ENCODE results near the gene EID3. TPM values are rescaled to one million over a fixed set of nuclear protein-coding genes. Genes with fewer than 3 reads are reported as not detected.

Gene EID3
- total and polyA plus RNA-seq, 4 experiments from 2014 or later: 9.4 to 15.6 (median 11.3) TPM

GRCh38 chr12:104281636-104282035, 21.9 kb upstream of the EID3 start:
- no peak for DNase-seq
- peaks cover 6 to 8% of the 10 kb centered on the region in 2 donors for H3K27me3 Mint-ChIP-seq
- H3K9me3 Mint-ChIP-seq: no peaks in the 10 kb centered on the region
- H3K36me3 ChIP-seq (ENCODE audit: insufficient read depth, low read length): no peaks in the 10 kb centered on the region
- intact Hi-C loops (cut with micrococcal nuclease): loop anchor here (10.0 kb wide), 1 partner anchor 347 kb away; the partner anchor contains the start of gene HSP90B1
- H3K4me1 Mint-ChIP-seq: peaks cover 8 to 12% (median 8%) of the 10 kb centered on the region in 4 donors
- POLR2A ChIA-PET (ENCODE audit: partially characterized antibody): no interaction called here
- CTCF ChIA-PET (ENCODE audit: partially characterized antibody): interaction anchor here (1.3 kb wide), 1 partner anchor 20 kb away, joined by 3 read pairs; no protein-coding TSS in a partner anchor
- peaks cover 10% of the 10 kb centered on the region for H3K4me1 ChIP-seq (ENCODE audit: insufficient read depth, low read length)
- no peaks in the 10 kb centered on the region for H3K36me3 Mint-ChIP-seq
- H3K27me3 ChIP-seq (ENCODE audit: insufficient read depth, low read length): no peaks in the 10 kb centered on the region
- no peaks in the 10 kb centered on the region for H3K9me3 ChIP-seq (ENCODE audit: control insufficient read depth in 1 of 2, low read length in 2 of 2)
- no peak overlapping the region for H3K4me3 ChIP-seq (ENCODE audit: low read length in 2 of 2)
- H3K27ac ChIP-seq (ENCODE audit: low read depth, low read length): no peak overlapping the region
- peak overlapping the region in 1 of 7 donors; percentile 14 for H3K27ac Mint-ChIP-seq
- no peak overlapping the region for H3K4me3 Mint-ChIP-seq

- no peaks in the 10 kb centered on the region for H3K9me3 Mint-ChIP-seq
- Histone ChIP-seq H3K27ac (ENCODE audit: low read depth, low read length) (no peak overlapping the region), H3K4me3 (ENCODE audit: low read length in 2 of 2) (no peak overlapping the region), H3K27me3 (ENCODE audit: insufficient read depth, low read length) (no peaks in the 10 kb centered on the region), H3K36me3 (ENCODE audit: insufficient read depth, low read length) (no peaks in the 10 kb centered on the region), H3K4me1 (ENCODE audit: insufficient read depth, low read length) (peaks cover 10% of the 10 kb centered on the region), H3K9me3 (ENCODE audit: control insufficient read depth in 1 of 2, low read length in 2 of 2) (no peaks in the 10 kb centered on the region)
- DNase-seq: no peak
- peak overlapping the region in 1 of 7 donors; percentile 14 for H3K27ac Mint-ChIP-seq
- peaks cover 6 to 8% of the 10 kb centered on the region in 2 donors for H3K27me3 Mint-ChIP-seq
- ChIA-PET CTCF (ENCODE audit: partially characterized antibody) (interaction anchor here (0.8 to 1.3 kb wide), 2 partner anchors 20 to 66 kb away, joined by 3 to 4 read pairs; partner anchors contain the start of gene TXNRD1), POLR2A (ENCODE audit: partially characterized antibody) (no interaction called here)
- peaks cover 0 to 4% of the 10 kb centered on the region in 2 donors for H3K36me3 Mint-ChIP-seq
- H3K4me3 Mint-ChIP-seq: no peak overlapping the region
- peaks cover 9 to 17% (median 12%) of the 10 kb centered on the region in 4 donors for H3K4me1 Mint-ChIP-seq
- intact Hi-C loops (cut with micrococcal nuclease): loop anchor here (10.0 kb wide), 1 partner anchor 347 kb away; the partner anchor contains the start of gene HSP90B1
Observed at GRCh38 chr12:104282109-104282508, 21.4 kb upstream of the EID3 start.

GRCh38 chr12:104285740-104286515, 17.6 kb upstream of the EID3 start:
- Mint-ChIP-seq H3K27me3 (peaks cover under 1 to 2% of the 10 kb centered on the region in 2 donors), H3K4me1 (peaks cover 23 to 41% (median 30%) of the 10 kb centered on the region in 4 donors), H3K4me3 (peak overlapping the region in 2 of 8 donors; percentile 98 to 100), H3K27ac (peak overlapping the region; percentile 94 to 99 (median 96)), H3K36me3 (peaks cover 0 to 8% of the 10 kb centered on the region in 2 donors), H3K9me3 (no peaks in the 10 kb centered on the region)
- H3K36me3 ChIP-seq (ENCODE audit: insufficient read depth, low read length): no peaks in the 10 kb centered on the region
- no peak for DNase-seq
- CTCF ChIA-PET (ENCODE audit: partially characterized antibody): interaction anchor here (0.8 to 3.9 kb wide), 8 partner anchors 8 to 73 kb away, joined by 3 to 41 read pairs (median 6); partner anchors contain the start of gene EID3
- H3K27ac ChIP-seq (ENCODE audit: low read depth, low read length): peak overlapping the region; percentile 82
- no peaks in the 10 kb centered on the region for H3K9me3 ChIP-seq (ENCODE audit: control insufficient read depth in 1 of 2, low read length in 2 of 2)
- H3K4me1 ChIP-seq (ENCODE audit: insufficient read depth, low read length): peaks cover 35% of the 10 kb centered on the region
- H3K4me3 ChIP-seq (ENCODE audit: low read length in 2 of 2): no peak overlapping the region
- intact Hi-C loops (cut with micrococcal nuclease): loop anchor here (1.0 to 10.0 kb wide), 4 partner anchors 66 to 821 kb away; partner anchors contain the start of genes HSP90B1, TDG and WASHC4
- no peaks in the 10 kb centered on the region for H3K27me3 ChIP-seq (ENCODE audit: insufficient read depth, low read length)
- POLR2A ChIA-PET (ENCODE audit: partially characterized antibody): interaction anchor here (0.9 to 4.2 kb wide), 11 partner anchors 9 to 320 kb away, joined by 5 to 97 read pairs (median 7); partner anchors contain the start of genes EID3, NFYB, TDG and TXNRD1

- Histone ChIP-seq H3K4me1 (ENCODE audit: insufficient read depth, low read length) (peaks cover 35% of the 10 kb centered on the region), H3K27me3 (ENCODE audit: insufficient read depth, low read length) (no peaks in the 10 kb centered on the region), H3K9me3 (ENCODE audit: control insufficient read depth in 1 of 2, low read length in 2 of 2) (no peaks in the 10 kb centered on the region), H3K36me3 (ENCODE audit: insufficient read depth, low read length) (peaks cover 1% of the 10 kb centered on the region), H3K27ac (ENCODE audit: low read depth, low read length) (peak overlapping the region; percentile 82), H3K4me3 (ENCODE audit: low read length in 2 of 2) (peak overlapping the region; percentile 80 to 96)
- Mint-ChIP-seq H3K4me3 (peak overlapping the region; percentile 94 to 100 (median 99)), H3K36me3 (peaks cover 2 to 9% of the 10 kb centered on the region in 2 donors), H3K27ac (peak overlapping the region; percentile 94 to 99 (median 96)), H3K9me3 (no peaks in the 10 kb centered on the region), H3K27me3 (peaks cover 0 to 2% of the 10 kb centered on the region in 2 donors), H3K4me1 (peaks cover 23 to 41% (median 30%) of the 10 kb centered on the region in 4 donors)
- CTCF ChIA-PET (ENCODE audit: partially characterized antibody): interaction anchor here (1.0 to 3.9 kb wide), 10 partner anchors 11 to 72 kb away, joined by 3 to 41 read pairs (median 8); partner anchors contain the start of genes EID3 and TXNRD1
- DNase-seq: peak; percentile 87 to 94 (median 88)
- POLR2A ChIA-PET (ENCODE audit: partially characterized antibody): interaction anchor here (0.6 to 4.2 kb wide), 17 partner anchors 10 to 446 kb away, joined by 3 to 97 read pairs (median 6); partner anchors contain the start of genes EID3, HCFC2, HSP90B1 and NFYB
- intact Hi-C loops (cut with micrococcal nuclease): loop anchor here (1.0 to 10.0 kb wide), 4 partner anchors 66 to 821 kb away; partner anchors contain the start of genes HSP90B1, TDG and WASHC4
Observed at GRCh38 chr12:104286516-104287482, 16.7 kb upstream of the EID3 start.

DNA sequence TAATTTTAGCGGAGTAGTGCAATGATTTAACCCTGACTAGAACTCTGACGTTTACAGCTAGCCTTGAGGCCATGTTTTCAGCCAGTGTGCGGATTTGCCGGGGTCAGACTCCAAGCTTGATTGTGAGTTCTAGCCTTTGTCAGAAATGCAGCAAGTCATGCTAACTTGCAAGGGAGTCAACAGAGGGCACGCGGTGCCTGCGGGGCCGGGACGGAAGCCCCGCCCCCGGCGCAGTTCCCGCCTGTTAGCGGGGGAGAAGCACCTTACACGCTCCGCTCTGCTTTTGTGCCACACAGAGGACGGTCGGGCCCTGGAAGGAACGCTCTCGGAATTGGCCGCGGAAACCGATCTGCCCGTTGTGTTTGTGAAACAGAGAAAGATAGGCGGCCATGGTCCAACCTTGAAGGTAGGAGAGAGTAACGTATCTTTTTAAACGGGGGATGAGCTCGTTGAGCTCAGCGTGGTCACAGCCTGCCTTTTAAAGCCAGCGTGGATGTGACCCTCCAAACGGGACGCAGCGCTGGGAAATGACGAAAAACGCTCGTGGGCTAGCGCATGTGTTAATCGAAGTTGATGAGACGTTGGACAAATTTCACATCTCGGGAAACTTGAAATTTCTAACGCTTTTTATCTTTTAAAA, 14.8 kb upstream of the EID3 start:
- ChIA-PET CTCF (ENCODE audit: partially characterized antibody) (interaction anchor here (0.8 to 3.9 kb wide), 16 partner anchors 9 to 151 kb away, joined by 3 to 41 read pairs (median 6); partner anchors contain the start of genes EID3 and TXNRD1), POLR2A (ENCODE audit: partially characterized antibody) (interaction anchor here (0.6 to 4.2 kb wide), 16 partner anchors 8 to 1041 kb away, joined by 3 to 97 read pairs (median 6); partner anchors contain the start of genes C12orf75, EID3, HSP90B1 and NFYB)
- Mint-ChIP-seq H3K4me1 (peaks cover 27 to 53% (median 33%) of the 10 kb centered on the region in 4 donors), H3K4me3 (peak overlapping the region; percentile 94 to 100 (median 99)), H3K27ac (peak overlapping the region; percentile 94 to 99 (median 96)), H3K27me3 (no peaks in the 10 kb centered on the region), H3K9me3 (no peaks in the 10 kb centered on the region), H3K36me3 (peaks cover 15 to 26% of the 10 kb centered on the region in 2 donors)
- H3K27ac ChIP-seq (ENCODE audit: low read depth, low read length): peak overlapping the region; percentile 82
- peaks cover 4% of the 10 kb centered on the region for H3K36me3 ChIP-seq (ENCODE audit: insufficient read depth, low read length)
- H3K4me3 ChIP-seq (ENCODE audit: low read length in 2 of 2): peak overlapping the region; percentile 86 to 96
- DNase-seq: peak; percentile 85 to 90 (median 86)
- no peaks in the 10 kb centered on the region for H3K9me3 ChIP-seq (ENCODE audit: control insufficient read depth in 1 of 2, low read length in 2 of 2)
- peaks cover 39% of the 10 kb centered on the region for H3K4me1 ChIP-seq (ENCODE audit: insufficient read depth, low read length)
- H3K27me3 ChIP-seq (ENCODE audit: insufficient read depth, low read length): no peaks in the 10 kb centered on the region
- intact Hi-C loops (cut with micrococcal nuclease): loop anchor here (1.0 to 10.0 kb wide), 5 partner anchors 15 to 819 kb away; partner anchors contain the start of genes EID3, HSP90B1, TDG and WASHC4

DNA sequence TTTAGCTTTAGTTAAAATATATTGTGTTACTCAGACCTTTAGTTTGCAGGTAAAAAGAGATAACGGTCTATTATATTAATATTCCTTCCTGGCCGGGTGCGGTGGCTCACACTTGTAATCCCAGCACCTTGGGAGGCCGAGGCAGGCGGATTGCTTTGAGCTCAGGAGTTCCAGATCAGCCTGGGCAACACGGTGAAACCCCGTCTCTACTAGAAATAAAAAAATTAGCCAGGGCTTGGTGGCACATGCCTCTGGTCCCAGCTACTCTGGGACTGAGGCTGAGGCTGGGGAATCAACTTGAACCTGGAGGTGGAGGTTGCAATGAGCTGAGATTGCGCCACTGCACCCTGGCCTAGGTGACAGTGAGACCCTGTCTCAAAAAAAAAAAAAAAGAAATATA, 13.2 kb upstream of the EID3 start:
- POLR2A ChIA-PET (ENCODE audit: partially characterized antibody): interaction anchor here (0.9 to 1.5 kb wide), 2 partner anchors 13 to 70 kb away, joined by 3 to 13 read pairs; no protein-coding TSS in a partner anchor
- DNase-seq: no peak
- Histone ChIP-seq H3K27me3 (ENCODE audit: insufficient read depth, low read length) (no peaks in the 10 kb centered on the region), H3K4me3 (ENCODE audit: low read length in 2 of 2) (no peak overlapping the region), H3K4me1 (ENCODE audit: insufficient read depth, low read length) (peaks cover 39% of the 10 kb centered on the region), H3K36me3 (ENCODE audit: insufficient read depth, low read length) (peaks cover 13% of the 10 kb centered on the region), H3K9me3 (ENCODE audit: control insufficient read depth in 1 of 2, low read length in 2 of 2) (no peaks in the 10 kb centered on the region), H3K27ac (ENCODE audit: low read depth, low read length) (no peak overlapping the region)
- intact Hi-C loops (cut with micrococcal nuclease): no loop called here
- CTCF ChIA-PET (ENCODE audit: partially characterized antibody): interaction anchor here (0.6 to 3.9 kb wide), 4 partner anchors 10 to 151 kb away, joined by 3 to 26 read pairs (median 7); partner anchors contain the start of genes EID3 and TXNRD1
- Mint-ChIP-seq H3K4me1 (peaks cover 32 to 64% (median 40%) of the 10 kb centered on the region in 4 donors), H3K4me3 (peak overlapping the region in 1 of 8 donors; percentile 7), H3K27me3 (no peaks in the 10 kb centered on the region), H3K9me3 (no peaks in the 10 kb centered on the region), H3K36me3 (peaks cover 15 to 39% of the 10 kb centered on the region in 2 donors), H3K27ac (no peak overlapping the region)
